Activated CD4-positive, CD25-positive, alpha-beta regulatory T cell treated with anti-CD3 and anti-CD28 coated beads, Interleukin-2, amount 50 U/mL, for 72 hours (primary cell): Measurements from ENCODE around the gene PLGRKT.
"Not testable (repeated sequence)": the region's sequence is repeated elsewhere in the genome, so short reads cannot be mapped to it uniquely, and the experiment has no call there.

Experiments
- DNase-seq: peaks from one replicate; pipeline ENCODE4 v3.0.0; 2021

The PLGRKT gene, protein sequence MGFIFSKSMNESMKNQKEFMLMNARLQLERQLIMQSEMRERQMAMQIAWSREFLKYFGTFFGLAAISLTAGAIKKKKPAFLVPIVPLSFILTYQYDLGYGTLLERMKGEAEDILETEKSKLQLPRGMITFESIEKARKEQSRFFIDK

DNA sequence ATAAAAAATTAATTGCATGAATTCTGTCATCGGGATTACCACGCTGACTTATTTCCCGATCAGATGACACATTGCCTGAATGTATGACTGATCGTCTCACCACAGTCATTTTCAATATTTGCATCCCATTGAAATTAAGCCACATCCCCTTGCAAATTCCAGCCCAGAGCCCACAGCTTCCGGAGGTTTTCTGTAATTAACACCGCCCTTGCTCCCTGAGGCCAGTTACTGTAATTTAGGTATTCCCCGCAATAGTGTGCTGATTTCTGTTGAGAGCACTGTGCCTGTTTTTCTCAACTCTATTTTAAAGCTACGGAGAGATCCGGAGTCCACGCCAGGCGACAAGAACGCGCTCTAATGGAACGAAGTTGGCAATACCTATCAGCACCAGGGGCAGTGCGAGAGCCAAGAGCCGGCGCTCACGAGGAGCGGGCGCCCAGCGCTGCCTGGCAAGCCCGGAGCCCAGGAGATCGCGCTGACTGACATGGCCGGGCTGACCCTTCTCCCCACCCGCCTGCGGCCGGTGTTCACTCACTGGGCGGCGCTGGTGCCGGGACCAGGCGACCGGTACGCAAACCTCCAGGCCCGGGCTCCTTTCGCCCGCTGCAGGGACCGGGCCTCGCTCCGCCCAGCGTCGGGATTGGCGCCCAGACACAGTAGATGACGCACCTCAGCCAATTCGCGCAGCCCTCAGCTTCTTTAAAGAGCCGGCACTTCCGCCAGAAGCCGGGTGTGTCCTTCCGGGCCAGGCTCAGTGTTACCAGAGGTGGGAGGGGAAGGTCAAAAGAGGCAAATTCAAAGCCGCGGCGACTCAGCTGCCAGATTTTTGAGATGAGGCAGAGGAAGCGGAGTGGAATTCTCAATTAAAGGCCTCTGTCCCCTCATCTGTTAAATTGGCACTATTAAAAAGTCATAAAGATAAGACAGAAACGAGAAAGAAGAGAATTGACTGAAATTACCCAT is at the start of gene PLGRKT:
Gene PLGRKT (minus strand): TSS at position 672 of the 963 bp plus-strand sequence. CDS start 5,948 bp downstream, outside the sequence.
- peak; percentile 86 for DNase-seq

DNA sequence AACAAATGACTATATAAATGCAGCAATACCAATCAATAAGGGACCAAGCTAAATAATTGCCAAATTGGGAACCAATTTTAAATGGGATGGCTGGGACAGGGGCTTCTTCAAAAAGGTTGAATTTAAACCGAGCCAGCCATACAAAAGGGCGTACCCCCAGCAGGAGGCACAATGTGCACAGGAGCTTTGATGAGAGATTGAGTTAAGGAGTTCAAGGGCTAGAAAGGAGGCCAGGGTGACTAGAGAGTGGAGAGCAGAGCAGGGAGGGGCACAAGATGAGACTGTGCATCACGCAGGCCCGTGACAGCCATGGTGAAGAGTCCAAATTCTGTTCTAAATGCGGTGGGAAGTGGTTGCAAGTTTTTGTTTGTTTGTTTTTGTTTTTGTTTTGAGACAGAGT is 49.3 kb upstream of the PLGRKT start:
- no peak for DNase-seq

DNA sequence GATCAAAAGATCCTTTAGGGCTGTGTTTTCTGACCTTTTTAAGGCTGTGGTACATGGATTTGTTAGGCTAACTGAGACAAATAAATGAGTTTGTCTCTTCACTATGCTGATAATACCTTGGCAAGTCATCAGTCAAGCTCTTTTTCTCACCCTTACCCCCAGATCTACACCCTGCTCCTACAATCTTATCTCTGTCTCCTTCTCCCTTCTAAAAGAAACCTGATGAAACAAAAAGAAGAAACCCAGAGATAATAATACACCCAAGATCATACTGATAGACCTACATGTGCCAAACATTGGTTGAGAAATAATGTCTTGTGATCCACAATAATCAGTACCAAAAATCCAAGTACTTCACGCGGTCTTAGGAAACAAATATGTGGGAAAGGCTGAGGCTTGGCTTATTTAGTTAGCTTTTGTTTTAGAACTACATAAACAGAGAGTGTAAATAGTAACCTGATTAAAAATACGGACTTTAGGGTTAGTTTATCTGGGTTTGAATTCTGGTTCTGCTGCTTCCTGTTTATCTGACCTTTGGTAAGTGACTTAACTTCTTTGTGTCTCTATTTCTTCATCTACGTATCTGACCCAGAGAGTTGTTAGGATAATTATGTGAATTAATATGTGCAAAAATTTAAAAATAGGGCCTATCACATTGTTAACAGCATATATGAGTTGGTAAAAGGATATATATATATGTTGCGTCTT is 47.8 kb upstream of the PLGRKT start:
- no peak for DNase-seq

DNA sequence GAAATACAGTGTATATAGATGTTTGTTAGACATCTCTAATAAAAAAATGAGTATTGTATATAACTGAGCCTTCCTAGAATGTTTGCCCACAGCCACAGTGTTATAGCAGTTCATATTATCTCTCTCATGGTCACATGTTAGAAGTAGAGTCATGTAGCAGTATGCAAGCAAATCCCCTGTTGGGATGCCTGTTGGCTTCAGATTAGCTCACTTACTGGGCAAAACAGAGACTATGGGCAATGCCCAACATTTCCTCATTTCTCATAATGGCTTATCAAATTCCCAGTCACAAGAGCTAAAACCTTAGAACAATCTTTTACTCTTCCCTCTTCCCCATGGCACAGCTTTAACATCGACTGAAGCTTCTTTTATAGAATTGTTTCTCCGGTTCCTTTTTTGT is 45.6 kb upstream of the PLGRKT start:
- no peak for DNase-seq

DNA sequence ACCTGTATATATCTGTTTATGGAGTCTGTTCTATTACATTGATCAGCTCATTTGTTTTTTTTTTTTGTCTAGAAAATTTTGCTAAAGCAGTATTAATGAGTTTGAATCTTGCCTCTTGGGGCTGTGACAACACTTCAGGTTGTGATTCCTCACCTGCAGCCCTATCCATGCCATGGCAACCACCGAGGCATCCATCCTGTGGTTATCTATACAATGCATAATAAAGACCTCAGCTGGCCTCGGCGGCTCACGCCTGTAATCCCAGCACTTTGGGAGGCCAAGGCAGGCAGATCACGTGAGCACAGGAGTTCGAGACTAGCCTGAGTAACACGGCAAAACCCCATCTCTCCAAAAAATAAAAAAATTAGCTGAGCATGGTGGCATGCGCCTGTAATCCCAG is 44.5 kb upstream of the PLGRKT start:
- no peak for DNase-seq

DNA sequence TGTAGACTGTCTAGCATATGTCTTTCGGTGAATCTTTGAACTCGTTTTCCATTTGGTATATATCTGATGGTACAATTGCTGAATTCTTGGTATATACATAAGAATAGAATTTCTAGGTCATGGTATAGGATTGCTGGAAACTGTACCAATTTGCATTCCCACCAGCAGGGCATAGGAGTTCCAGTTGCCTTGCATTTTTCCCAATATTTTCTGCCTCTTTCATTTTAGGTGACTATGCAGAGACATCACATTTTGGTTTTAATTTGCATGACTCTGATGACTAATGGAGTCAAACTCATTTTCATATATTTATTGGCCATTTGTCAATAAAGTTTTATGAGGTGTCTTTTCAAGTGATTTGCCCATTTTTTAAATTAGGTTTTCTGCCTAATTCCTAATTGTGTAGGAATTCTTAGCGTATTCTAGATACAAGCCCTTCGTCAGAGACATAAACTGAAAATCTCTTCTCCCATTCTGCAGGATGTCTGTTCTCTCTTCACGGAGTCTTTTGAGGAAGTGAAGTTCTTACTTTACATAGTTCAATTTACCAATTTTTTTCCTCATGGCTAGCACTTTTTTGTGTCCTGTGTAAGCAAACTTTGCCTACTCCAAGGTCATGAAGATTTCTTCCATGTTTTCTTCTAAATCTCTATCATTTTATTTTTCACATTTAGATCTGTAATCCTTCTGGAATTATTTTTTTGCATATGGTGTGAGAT is 43.8 kb upstream of the PLGRKT start:
- DNase-seq = no peak

DNA sequence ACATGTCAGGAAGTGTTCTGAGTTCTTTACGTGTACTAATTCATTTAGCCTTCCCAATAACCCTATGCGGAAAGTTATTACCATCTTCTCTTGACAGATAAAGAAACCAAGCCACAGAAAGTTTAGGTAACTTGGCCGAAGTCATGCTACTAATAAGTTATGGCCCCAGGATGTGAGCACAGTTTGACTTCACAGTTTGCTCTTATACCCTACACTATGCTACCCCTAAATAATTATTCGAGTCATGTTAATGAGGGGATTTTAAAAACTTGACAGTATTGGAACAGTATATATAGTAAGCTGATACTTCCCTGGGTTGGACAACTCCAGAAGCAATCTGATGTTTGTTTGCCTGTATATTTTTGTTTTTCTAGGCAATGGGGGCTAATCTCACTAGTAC is 43.2 kb upstream of the PLGRKT start:
- no peak for DNase-seq

DNA sequence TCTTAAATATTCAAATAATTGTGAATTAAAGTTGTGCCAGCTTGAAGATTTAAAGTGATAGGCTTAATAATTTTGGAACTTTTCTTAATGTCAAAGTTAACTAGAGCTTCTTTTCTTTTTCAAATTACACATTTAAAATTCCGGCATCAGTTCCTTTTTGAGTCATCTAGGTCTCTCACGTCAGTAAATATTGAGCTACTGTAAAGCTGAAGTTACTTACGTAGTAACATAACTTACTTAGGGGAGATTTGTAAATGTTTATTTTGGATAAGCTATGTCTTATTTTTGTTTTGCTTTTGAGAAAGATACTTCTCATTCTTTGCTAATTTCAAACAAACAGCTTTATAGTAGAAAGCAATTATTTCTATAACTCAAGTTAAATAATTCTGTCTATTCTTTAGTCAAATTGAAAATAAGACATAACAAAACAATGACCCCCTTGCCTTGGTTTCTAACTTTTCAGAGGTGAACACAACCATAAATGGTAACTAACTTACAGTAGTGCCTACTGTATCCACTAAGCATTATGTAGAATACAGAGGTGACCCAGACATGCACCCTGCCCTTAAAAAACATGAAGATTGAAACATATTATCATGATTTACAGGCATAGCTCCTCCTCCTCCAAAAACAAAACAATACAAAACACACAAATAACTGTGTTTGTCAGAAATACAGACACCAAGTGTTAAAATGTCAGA is 42.4 kb upstream of the PLGRKT start:
- no peak for DNase-seq

DNA sequence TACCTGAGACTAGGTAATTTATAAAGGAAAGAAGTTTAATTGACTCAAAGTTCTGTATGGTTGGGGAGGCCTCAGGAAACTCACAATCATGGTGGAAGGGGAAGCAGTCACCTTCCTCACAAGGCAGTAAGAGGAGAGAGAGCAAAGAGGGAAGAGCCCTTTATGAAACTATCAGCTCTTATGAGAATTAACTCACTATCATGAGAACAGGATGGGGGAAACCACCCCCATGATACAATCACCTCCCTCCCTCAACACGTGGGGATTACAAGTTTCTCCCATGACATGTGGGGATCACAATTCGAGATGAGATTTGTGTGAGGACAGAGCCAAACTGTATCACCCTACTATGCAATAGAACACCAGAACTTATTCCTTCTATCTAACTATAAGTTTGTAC is 40.5 kb upstream of the PLGRKT start:
- no peak for DNase-seq

DNA sequence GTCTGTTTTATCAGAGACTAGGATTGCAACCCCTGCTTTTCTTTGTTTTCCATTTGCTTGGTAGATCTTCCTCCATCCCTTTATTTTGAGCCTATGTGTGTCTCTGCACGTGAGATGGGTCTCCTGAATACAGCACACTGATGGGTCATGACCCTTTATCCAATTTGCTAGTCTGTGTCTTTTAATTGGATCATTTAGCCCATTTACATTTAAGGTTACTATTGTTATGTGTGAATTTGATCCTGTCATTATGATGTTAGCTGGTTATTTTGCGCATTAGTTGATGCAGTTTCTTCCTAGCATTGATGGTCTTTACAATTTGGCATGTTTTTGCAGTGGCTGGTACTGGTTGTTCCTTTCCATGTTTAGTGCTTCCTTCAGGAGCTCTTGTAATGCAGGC is 37.9 kb upstream of the PLGRKT start:
- DNase-seq = not testable (repeated sequence)

DNA sequence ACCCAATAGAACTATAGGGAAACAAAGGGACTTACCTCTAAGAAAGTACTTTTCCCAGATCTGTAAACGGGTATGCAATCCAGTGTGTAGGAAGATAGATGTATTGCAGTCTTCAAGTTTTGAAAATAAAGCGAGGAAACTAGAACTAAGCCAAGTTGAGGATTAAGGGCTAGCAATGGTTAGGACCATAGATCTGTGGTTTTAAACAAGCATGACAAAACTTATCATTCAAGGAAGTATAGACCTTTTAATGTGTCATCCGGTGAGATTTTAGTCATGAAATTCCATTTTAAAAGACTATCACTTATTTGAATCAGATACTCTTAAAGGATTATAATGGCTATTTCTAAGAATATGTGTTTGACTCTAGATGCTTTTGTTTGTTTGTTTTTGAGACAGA is 33.1 kb upstream of the PLGRKT start:
- no peak for DNase-seq

DNA sequence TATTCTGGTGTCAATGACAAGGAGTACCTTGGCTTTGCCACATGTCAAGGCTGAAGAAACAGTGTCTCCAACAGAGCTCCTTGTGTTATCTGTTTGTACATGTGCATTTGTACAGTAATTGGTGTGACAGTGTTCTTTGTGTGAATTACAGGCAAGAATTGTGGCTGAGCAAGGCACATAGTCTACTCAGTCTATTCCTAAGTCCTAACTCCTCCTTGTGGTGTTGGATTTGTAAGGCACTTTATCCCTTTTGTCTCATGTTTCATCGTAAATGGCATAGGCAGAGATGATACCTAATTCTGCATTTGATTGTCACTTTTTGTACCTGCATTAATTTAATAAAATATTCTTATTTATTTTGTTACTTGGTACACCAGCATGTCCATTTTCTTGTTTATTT is 32.4 kb upstream of the PLGRKT start:
- no peak for DNase-seq

DNA sequence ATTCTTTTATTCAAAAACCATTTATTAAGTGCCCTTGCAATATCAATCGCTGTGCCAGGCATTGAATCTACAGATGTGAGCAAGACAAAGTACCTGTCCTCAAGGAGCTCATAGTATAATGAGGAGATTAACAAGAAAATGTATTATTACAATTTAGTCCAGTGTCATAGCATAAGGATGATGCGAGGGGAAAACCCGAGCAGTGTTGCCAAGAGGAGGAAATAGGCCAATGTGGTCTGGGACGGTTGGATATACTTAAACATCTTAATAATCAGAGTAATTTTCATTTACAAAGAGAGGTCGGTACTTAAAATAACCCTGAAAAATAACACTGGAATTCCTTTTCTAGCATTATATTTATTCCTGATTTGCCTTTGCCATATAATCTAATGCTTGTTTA is 31.1 kb upstream of the PLGRKT start:
- no peak for DNase-seq

DNA sequence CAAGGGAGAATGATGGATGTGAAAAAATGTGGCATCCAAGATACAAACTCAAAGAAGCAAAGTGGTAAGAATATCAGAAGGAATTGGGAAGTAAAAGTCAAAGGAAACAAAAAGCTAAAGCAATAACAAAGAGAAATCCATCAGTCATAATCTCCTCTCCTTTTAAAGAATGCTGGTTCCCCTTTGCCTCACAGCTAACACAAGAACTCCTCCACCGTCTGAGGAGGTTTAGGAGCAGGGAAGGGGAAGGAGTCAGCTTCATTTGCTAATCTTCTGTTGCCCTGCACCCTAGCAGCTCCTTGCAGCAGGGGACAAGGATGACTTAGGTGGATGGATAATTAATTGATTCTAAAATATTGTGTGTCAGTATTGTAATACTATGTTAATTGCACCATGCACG is 29.0 kb upstream of the PLGRKT start:
- no peak for DNase-seq

DNA sequence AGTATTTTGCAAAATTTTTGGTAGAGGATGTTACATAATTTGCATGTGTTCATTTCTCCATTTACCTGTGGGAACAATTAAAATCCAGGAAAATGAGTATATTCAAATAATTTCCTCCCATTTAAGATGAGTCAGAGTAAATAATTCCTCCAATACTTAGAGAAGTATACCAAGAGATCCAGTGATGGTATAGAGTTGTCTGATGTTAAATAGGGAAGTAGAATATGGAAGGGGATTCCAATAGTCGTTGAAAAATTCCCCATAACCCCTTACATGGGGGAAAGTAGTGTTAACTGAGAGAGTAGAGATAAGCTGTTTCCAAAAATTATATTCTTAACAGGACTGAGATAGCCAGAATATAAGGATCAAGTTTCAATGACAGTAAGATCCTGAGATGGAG is 28.3 kb upstream of the PLGRKT start:
- no peak for DNase-seq

DNA sequence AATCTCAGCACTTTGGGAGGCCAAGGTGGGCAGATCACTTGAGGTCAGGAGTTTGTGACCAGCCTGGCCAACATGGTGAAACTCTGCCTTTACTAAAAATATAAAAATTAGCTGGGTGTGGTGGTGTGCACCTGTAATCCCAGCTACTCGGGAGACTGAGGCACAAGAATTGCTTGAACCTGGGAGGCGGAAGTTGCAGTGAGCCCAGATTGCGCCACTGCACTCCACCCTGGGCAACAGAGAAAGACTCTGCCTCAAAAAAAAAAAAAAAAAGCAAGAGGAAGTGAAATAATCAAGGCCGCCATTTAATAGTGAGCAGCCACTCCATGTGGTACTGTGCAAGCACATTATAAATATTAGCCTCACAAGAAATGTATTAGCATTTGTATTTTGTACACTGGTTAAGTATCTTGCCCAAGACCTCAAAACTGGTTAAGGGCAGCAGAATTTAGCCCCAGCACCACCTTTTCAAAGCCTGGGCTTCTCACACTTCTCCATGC is 27.2 kb upstream of the PLGRKT start:
- not testable (repeated sequence) for DNase-seq

DNA sequence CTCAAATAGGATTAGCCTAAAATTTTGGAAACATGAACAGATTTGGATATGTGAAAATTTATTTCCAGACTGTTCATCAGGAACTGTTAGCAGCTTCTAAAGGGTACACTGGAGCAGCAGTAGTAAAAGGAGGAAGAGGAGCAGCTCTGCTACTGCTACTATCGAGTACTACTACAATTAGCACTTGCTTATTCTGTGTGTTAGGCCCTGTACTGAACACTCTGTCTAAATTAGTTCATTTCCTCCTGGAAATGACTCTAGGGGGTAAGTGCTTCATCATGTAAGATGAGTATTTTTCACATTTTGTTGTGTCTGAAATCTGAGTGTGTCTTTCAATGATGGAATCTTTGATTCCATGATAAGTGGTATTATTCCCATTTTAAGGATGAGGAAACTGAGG is 22.4 kb upstream of the PLGRKT start:
- no peak for DNase-seq

DNA sequence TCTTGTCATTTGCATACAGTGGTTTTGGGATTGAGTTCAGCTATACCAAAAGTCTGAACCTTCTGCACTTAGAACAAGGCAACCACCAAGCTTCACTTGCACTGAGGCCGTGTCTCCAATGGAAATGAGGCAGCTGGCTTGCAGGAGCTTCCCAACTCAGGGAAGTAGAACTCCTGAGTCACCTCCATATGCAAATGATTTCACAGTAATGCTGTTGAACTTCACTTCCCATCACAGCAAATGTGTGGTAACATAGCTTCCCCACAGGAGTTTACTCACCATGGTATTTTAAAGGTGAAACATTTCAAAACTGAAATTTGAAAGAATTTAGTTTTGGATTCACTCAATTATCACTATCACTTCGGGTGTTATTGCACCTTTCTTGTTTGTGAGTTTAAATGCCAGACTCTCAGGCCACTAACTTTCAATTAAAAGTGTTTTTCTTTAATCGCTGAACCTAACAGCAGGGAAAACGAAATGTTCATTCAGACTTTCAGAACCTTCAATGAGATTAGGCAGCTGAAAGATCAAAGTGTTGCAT is 21.6 kb upstream of the PLGRKT start:
- no peak for DNase-seq

DNA sequence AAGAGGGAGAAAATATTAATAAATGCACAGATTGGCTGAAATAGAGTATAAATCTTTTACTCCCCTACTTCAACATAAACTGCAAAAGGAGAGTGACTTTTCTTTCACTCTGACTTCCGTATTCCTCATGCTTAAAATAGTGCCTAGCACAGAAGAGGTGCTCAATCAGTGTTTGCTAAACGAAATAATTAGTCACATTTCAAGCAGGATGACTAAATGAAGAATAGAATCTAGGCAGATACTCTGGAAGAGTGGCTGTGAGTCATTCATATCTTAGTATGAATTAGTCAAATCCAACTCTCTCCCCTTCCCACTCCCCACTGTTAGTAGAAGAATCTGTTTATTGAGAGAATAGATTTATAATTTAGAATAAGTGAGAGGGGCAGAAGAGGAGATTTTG is 17.5 kb upstream of the PLGRKT start:
- DNase-seq = no peak

DNA sequence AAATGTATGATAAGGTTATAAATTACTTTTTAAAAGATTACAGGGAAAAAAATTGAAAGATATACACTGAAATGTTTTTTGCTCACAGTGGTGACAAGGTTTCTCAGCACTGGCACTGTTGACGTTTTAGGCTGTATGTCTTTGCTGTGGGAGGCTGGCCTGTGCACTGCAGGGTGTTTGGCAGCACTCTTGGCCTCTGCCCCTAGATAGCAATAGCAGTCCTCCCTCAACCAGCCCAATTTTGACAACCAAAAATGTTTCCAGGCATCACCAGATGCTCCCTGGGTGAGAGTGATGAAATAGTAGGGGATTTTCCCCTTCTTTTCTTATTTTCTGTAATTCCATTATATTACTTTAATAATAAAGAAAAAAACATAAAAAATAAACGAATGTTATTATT is 15.9 kb upstream of the PLGRKT start:
- no peak for DNase-seq

DNA sequence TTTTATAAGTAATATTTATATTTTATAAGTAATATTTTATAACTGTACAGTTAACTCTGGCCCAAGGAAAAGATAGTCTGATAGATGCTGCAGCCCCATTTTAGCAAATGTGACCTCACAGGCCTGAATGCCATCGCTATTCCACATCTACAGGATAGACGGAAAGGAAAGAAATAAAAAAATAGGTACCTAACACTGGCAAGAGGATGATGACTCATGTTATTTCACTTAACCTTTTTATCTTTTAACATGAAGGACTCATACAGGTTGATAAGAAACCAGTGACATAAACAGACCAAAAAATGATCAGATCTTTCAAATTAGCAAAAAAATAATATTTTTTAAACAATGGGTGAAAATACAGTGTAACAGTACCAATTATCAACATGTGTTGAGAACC is 15.3 kb upstream of the PLGRKT start:
- no peak for DNase-seq

DNA sequence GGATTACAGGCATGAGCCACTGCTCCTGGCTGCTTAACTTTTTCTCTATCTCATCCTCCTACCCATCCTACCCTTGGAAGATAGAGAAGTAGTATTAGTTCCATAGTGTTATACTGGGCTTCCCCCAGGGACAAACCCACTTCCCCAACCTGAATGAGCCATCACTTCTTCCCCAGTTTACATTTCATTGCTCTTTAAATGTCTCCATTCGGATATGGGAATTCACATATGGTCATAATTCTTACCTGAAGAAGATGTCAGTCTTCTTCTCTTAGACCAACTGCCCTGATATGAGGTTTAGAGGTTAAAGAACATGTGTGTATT is 14.5 kb upstream of the PLGRKT start:
- no peak for DNase-seq
